HPDE6-E6E7 (cell line): ENCODE data around the gene ZNF764.
"Not testable (repeated sequence)": the region's sequence is repeated elsewhere in the genome, so short reads cannot be mapped to it uniquely, and the experiment has no call there.

Experiments
- DNase-seq: peaks from one replicate; pipeline ENCODE4 v3.0.0; 2011; ENCODE audit warnings: missing footprints; ENCODE audit errors: extremely low spot score

Gene ZNF764

GRCh38 chr16:30557957-30558788 lies at the start of gene ZNF764:
Gene ZNF764 (minus strand): TSS chr16:30558374. CDS start chr16:30558182, 192 bp downstream.
- DNase-seq = peak; percentile 97

- DNase-seq = no peak
Measured at GRCh38 chr16:30606004-30606403, 47.8 kb upstream of the ZNF764 start.

- no peak for DNase-seq
Measured at GRCh38 chr16:30605158-30605557, 47.0 kb upstream of the ZNF764 start.

- DNase-seq = no peak
Measured at GRCh38 chr16:30604316-30604947, 46.3 kb upstream of the ZNF764 start.

- no peak for DNase-seq
Measured at GRCh38 chr16:30603945-30604315, 45.8 kb upstream of the ZNF764 start.

- DNase-seq = no peak
Measured at GRCh38 chr16:30602616-30603277, 44.6 kb upstream of the ZNF764 start.

- DNase-seq = no peak
Measured at GRCh38 chr16:30601966-30602365, 43.8 kb upstream of the ZNF764 start.

- DNase-seq = no peak
Measured at GRCh38 chr16:30600929-30601328, 42.8 kb upstream of the ZNF764 start.

- no peak for DNase-seq
Measured at GRCh38 chr16:30600215-30600614, 42.0 kb upstream of the ZNF764 start.

- no peak for DNase-seq
Measured at GRCh38 chr16:30592871-30593270, 34.7 kb upstream of the ZNF764 start.

- not testable (repeated sequence) for DNase-seq
Measured at GRCh38 chr16:30590869-30591268, 32.7 kb upstream of the ZNF764 start.

GRCh38 chr16:30589582-30589981 lies 31.4 kb upstream of the ZNF764 start:
- DNase-seq = not testable (repeated sequence)

- no peak for DNase-seq
Measured at GRCh38 chr16:30588651-30589050, 30.5 kb upstream of the ZNF764 start.

- peak; percentile 99 for DNase-seq
Measured at GRCh38 chr16:30585400-30586191, 27.4 kb upstream of the ZNF764 start, which contains the start of gene ZNF785. Gene ZNF785 (minus strand): TSS chr16:30585697. CDS start chr16:30585611, 86 bp downstream.

- DNase-seq = no peak
Measured at GRCh38 chr16:30585022-30585399, 26.8 kb upstream of the ZNF764 start.

GRCh38 chr16:30582611-30583340 lies 24.6 kb upstream of the ZNF764 start:
- no peak for DNase-seq

- no peak for DNase-seq
Measured at GRCh38 chr16:30581457-30581856, 23.3 kb upstream of the ZNF764 start.

GRCh38 chr16:30574678-30575077 lies 16.5 kb upstream of the ZNF764 start:
- no peak for DNase-seq

- peak; percentile 91 for DNase-seq
Measured at GRCh38 chr16:30571445-30572322, 13.5 kb upstream of the ZNF764 start, which contains the start of gene ZNF688. Gene ZNF688 (minus strand): TSS chr16:30571714. CDS start chr16:30571629, 85 bp downstream.
